Fibroblast of the conjunctiva (primary cell): ENCODE data around the gene SEC16A.

ENCODE experiments used
- DNase-seq: peaks from one replicate; pipeline ENCODE4 v3.0.0-alpha.2; 2010; ENCODE audit warnings: low read depth

The SEC16A gene

GRCh38 chr9:136519263-136520052 lies 36.6 kb upstream of the SEC16A start:
- no peak for DNase-seq

DNA sequence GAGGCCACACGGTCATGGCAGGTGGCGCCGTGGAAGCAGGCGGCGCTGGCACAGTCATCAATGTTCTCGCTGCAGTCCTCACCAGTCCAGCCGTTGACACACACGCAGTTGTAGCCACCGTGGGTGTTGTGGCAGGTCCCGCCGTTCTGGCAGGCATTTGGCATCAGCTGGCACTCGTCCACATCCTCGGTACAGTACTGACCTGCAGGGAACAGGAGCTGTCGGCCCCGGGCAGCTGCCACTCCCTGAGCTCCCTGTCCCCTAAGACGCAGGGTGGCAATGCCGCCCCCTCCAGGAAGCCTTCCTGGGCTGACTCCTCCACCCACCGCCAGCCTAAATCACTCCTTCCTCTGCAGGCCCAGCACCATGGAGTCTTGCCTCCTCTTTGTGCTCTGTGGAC lies 35.8 kb upstream of the SEC16A start:
- DNase-seq, result no peak

DNA sequence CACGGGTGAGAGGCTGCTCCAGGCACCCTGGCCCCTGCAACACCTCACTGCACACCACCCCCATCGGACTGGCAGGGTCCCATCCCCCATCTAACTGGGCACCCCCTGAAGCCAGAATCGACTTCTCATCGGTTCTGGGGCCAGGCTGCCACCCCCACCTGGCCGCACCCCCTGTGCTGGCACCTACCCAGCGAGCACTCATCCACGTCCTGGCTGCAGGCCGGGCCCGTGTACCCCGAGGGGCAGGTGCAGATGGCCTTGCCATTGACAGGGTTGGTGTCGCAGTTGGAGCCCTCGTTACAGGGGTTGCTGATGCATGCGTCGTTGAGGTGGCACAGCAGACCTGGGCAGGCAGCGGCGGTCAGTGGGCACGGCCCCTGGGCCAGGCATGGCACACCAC lies 35.1 kb upstream of the SEC16A start:
- no peak for DNase-seq

DNA sequence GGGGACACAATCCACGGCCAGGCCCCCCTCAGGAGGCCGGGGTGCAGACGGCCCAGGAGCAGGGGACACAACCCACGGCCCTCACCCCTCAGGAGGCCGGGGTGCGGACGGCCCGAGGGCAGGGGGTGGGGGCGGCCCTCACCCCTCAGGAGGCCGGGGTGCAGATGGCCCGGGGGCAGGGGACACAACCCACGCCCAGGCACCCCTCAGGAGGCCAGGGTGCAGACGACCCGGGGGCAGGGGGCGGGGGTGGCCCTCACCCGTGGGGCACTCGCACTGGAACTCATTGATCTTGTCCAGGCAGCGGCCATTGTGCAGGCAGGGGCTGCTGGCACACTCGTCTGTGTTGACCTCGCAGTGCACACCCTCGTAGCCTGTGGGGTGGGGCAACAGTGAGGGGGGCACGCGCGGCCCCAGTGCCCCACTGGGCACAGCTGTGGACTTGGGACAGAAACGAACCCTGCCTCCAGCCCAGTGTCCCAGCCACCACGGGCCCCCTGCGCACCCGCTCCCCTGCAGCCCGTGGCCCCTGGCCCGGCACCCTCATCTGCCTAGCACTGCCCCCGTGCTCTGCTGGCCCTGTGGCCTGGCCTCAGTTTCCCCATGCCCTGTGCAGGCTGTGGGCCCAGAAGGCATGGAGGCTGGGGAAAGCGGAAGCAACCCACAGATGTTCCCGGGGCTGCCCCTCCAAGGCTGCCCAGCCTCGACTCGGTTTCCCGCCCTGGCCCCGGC lies 34.3 kb upstream of the SEC16A start:
- no peak for DNase-seq

GRCh38 chr9:136516191-136516654 lies 33.4 kb upstream of the SEC16A start:
- DNase-seq, result no peak

DNA sequence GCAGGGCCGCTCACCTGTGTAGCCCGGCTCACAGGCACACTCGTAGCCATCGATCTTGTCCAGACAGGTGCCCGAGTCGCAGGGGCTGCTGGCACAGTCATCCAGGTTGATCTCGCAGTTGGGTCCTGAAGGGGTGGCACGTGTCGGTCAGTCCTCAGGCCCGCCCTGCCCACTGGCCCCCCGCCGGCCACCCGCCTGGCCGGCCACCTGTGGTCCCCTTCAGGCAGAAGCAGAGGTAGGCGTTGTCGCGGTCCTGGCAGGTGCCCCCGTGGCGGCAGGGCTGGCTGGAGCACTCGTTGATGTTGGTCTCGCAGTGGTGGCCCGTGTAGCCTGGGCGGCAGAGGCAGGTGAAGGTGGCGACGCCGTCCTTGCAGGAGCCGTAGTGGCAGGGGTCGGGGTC lies 32.4 kb upstream of the SEC16A start:
- no peak for DNase-seq

DNA sequence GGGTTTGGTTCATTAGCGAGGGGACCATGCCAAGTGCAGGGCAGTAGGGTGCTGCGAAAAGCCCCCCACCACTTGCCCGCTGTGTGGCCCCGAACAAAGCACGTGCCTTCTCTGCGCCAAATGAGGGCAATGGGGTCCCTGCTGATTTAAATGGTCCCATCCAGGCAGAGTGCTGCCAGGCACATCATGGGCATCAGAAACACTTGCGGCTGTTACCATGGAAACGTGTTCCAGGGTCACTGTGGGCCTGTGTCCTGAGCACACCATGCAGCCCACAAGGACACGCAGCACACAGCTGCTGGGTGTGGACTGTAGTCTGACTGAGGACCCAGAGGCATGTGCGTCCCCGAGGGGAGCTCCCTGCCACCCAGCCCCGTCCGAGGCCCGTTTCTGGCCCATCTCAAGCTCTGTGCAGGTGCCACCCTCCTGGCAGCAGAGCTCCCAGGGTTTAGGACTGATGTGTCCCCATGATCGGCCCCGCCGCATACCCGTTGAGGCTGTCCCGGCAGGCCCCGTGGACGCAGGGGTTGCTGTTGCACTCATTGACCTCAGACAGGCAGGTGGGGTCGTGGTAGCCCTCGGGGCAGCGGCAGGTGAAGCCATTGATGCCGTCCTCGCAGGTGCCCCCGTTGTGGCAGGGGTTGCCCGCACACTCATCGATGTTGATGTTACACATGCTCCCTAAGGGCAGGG lies 31.3 kb upstream of the SEC16A start:
- DNase-seq, result no peak

DNA sequence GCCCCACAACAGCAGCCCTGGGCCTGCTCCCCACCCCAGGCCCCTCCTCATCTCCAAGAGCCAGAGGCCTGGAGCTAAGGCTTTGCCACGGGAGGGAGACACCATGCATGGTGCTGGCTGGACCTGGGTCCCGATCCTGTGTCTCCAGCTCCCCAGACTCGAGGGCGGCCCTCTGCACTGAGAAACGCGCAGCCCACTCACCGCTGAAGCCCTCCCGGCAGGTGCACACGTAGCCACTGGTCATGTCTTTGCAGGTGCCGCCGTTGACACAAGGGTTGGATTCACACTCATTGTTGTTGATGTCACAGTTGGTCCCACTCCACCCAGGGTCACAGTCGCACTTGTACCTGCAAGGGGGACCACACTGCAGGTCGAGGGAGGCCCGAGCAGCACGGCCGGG lies 30.4 kb upstream of the SEC16A start:
- no peak for DNase-seq

DNA sequence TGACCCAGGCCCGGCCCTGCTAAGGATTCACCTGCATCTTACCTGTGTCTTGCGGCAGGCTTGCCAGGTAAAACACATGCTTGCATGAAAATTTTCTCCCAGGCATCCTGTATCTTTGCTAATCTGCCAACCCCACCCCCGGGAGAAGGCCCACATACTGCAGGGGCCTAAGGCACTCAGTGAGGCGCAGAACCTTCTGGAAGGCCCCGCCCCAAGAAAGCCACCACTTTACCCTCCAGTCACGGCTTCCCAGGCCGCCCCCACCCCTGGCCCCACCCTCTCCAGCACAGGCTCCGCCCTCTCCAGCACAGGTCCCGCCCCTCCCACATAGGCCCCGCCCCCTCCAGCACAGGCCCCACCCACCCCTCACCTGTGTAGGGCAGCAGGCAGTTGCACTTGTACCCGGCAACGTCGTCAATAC lies 29.8 kb upstream of the SEC16A start:
- no peak for DNase-seq

DNA sequence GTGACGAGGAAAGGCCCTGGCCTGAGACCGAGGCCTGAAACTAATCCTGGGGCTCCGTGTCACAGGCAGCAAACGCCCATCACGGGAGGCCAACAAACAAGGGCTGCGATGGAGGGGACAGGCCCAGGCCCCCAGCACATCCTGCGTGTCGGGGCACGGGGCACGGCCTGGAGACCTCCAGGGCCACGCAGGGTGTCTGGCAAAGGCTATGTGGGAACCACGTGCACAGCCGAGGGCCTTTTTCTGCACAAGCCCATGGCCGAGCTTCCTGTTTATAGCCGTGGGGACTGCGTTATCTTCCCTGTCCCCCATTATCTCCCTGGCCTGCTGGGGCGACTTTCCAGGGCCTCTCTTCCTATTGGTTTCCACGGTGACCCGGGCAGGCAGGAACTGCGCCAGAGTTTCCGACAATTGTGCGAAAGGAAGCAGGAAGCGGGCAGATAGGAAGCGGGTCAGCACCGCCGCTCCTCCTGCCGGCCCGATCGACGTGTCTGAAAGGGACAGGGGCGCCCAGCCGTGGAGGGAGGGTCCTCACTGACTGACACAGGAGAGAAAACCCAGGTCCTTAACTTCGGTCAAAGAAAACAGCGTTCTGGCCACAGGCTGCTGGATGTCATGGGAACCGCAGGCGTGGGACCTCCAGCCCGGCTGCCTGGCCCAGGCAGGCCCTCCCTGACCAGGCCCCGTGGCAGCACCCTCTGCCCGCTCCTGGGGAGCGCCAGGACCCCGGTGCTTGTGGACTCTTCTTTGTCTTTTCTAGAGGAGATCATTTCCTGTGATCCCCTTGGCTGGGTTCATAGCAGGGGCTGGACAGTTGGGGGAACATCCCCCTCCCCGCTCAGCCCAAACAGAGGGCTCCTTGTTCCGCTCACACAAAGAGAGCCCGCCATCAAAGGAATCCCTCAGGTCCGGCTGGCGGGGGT lies 29.1 kb upstream of the SEC16A start:
- no peak for DNase-seq

- DNase-seq, result no peak
These were observed 28.4 kb upstream of the SEC16A start for GRCh38 chr9:136511144-136511669.

- DNase-seq, result no peak
These were observed 27.7 kb upstream of the SEC16A start for GRCh38 chr9:136510561-136510960.

DNA sequence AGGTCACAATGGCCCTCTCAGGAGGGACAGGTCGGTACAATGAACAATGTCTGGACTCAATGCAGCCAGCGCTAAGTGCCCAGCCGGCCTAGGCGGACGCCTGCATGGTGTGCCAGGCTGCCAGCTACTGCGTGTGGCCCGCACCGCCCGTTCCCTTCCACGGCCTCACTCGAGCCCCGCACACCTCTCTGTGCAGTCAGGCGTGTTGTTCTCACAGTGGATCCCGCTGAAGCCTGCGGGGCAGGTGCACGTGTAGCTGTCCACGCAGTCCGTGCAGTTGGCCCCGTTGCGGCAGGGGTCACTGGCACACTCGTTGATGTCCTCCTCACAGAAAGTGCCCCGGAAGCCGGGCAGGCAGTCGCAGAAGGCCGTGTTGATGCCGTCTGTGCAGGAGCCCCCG lies 26.7 kb upstream of the SEC16A start:
- no peak for DNase-seq

- DNase-seq, result no peak
These were observed 26.1 kb upstream of the SEC16A start for GRCh38 chr9:136508729-136509500.

- no peak for DNase-seq
These were observed 25.1 kb upstream of the SEC16A start for GRCh38 chr9:136507992-136508375.

DNA sequence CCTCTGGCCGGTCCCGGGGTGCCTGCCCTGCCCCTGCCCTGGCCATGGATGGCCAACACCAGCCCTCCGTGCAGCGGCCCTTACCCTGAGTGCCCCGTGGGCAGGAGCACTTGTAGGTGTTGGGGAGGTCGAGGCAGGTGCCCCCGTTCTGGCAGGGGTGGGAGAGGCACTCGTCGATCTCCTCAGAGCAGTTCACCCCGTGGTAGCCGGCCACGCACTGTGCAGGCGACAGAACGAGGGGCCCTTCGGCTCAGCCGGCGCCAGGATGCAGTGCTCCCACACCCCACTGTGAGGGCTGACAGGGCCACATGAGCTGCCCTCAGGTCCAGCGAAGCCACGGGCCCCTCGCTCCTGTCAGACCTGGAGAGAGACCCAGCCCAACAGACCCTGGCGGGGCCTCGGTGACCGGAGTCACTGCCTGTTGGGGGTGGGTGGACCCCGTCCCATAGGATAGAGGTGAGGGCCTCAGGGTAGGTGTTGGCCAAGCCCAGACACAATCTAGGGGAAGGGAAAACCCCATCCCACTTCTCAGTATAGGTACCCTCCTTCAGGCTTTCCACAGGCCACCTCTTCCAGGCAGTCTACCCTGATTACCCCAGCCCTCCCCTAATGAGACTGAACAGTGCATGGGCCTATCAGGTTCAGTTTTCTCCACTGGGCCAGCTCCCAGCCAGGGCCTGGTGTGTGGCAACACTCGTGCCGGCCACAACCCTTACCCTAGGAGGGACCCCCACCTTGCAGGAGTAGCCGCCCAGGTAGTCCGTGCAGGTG lies 24.6 kb upstream of the SEC16A start:
- DNase-seq, result no peak

- no peak for DNase-seq
These were observed 23.6 kb upstream of the SEC16A start for GRCh38 chr9:136506425-136506824.

DNA sequence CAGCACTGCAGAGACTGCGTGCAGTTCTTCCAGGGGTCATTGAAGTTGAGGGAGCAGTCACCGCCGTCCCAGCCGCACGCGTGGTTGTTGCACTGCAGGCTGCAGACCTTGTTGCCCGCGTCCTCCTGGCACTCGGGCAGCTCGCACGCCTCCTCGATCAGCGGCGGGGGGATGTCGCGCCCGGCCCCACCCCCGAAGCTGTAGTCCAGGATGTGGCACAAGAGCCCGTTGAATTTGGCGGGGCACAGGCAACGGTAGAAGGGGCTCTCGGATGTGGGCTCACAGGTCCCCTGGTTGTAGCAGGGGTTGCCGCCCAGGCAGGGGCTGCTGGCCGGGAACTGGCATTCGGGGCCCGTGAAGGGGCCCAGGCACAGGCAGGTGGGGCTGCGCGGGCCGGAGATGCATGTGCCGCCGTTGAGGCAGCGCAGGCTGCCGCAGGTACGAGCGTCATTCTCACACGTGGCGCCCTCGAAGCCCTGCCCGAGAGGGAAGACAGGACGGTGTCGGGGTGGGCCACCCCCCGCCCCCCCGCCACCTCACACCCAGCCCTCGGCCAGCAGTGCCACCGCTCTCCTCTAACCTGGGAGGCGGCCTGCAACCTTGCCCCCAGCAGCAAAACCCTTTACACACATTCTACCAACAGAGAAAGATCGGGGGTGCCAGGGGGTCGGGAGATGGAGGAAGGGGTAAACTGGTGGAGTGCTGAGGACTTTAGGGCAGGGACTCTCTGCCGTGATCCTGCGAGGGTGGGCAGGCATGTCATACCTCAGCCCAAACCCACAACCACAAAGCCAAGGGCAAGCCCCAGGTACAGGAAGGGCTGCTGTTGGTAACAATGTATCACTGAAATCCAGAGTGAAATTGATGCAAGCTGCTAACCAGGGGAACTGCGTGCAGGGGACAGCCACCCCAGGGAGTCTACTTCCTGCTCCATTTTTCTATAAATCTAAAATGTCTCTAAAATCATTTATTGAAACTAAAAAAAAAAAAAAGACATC lies 22.9 kb upstream of the SEC16A start:
- no peak for DNase-seq
